ENCODE measurements around the gene MAN1A1.

The MAN1A1 gene

DNA sequence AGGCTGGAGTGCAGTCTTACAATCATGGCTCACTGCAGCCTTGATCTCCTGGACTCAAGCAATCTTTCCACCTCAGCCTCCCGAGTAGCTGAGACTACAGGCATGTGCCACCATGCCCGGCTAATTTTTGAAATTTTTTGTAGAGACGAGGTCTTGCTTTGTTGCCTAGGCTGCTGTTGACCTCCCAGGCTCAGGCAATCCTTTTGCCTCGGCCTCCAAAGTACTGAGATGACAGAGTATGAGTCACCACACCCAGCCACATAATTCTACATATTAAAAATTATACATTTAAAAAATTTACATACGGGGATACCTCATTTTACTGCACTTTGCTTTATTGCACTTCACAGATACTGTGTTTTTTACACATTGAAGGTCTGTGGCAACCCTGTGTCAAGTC is 115.1 kb downstream of the MAN1A1 start:
- no peak for DNase-seq (ENCODE audit: low read depth in 2 of 2)

DNA sequence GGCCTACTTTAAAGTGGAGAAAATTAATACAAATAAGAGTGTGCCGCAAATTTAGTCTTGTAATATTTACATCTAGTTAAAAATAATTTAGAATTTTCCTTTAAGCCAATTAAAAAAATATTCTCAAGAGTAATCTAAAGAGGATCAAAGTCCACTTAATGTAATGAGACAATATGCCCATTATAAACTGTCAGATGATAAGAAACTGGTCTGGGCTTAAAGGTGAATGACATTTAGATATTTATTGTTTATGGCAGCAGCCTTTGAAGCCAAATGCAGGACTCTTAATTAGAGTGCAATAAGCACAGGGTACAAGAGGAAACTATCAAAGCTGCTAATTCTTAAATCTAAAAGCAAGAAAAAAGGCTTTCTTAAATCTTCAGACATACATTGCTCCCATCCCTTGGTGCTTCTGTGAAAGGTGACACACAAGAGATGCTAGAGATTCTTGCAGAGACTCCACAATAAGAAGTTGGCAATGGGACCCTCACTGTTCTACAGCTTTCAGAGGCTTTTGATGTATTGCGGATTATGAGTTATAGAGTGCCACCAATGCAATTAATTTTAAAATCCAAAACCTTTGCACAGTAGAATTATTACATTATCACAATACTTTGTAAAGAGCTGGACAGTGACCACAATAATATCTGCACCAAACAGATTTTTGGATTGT is 116.1 kb downstream of the MAN1A1 start:
- no peak for DNase-seq (ENCODE audit: low read depth in 2 of 2)

DNA sequence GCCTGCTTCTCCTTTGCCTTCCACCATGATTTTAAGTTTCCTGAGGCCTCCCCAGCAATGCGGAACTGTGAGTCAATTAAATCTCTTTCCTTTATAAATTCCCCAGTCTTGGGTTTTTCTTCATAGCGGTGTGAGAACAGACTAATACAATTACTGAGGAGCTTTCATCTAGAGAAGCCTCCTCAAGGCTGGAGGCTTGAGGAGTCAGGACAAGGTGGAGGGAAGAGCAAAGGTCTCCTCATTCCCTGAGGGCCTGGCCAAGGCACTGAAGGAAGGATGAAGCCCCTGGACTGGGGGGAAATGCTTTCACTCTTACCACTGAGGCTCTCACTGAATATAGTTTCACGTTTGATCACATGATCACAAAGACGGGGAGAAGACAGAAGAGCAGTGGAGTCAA is 118.2 kb downstream of the MAN1A1 start:
- DNase-seq (ENCODE audit: low read depth in 2 of 2), result no peak

DNA sequence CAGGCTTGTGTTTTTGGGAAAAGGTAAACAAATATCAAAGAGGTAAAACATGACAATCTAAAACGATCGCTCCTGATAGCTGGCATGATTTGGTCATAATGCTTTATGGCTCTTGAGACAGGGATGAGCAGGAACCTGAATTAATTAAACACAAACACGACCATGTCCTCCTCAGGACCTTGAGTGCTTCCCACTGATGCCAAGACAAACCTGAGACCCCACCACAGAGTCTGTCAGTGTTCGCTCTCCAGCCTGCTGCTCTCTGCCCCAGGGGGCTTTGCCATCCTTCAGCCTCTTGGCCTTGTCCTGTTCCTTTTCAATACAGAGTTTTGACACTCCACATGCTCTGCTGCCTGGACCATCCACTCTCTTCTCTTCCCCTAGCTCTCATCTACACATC is 119.4 kb downstream of the MAN1A1 start:
- no peak for DNase-seq (ENCODE audit: low read depth in 2 of 2)

DNA sequence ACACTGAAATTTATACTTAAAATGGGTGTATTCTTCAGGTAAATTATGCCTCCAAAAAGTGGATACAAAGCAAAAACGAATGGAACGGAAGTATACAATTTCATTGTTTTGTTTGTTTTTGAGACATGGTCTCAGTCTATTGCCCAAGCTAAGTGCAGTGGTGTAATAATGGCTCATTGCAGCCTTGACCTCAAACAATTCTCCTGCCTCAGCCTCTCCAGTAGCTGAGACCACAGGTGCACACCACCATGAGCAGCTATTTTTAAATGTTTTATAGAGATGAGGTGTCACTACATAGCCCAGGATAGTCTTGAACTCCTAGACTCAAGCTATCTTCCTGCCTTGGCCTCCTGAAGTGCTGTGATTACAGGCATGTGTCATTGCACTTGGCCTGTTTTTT is 122.2 kb downstream of the MAN1A1 start:
- no peak for DNase-seq (ENCODE audit: low read depth in 2 of 2)

DNA sequence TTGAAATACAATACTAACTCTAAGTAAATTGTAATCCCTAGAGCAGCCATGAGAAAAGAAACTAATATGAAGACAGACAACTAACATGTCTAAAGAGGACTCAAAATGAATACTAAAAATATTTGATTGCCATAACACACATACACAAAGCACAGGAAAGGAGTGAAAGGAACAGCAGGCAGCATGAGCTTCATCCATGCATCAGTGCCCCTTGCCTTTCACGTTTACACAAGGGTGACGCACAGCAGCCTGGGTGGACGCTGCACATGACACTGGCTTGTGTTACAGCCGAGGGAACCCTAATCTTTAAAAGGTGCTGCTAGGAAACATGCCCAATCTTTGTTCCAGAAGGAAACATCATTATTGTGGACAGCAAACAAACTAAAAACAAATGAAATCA is 123.5 kb downstream of the MAN1A1 start:
- no peak for DNase-seq (ENCODE audit: low read depth in 2 of 2)

DNA sequence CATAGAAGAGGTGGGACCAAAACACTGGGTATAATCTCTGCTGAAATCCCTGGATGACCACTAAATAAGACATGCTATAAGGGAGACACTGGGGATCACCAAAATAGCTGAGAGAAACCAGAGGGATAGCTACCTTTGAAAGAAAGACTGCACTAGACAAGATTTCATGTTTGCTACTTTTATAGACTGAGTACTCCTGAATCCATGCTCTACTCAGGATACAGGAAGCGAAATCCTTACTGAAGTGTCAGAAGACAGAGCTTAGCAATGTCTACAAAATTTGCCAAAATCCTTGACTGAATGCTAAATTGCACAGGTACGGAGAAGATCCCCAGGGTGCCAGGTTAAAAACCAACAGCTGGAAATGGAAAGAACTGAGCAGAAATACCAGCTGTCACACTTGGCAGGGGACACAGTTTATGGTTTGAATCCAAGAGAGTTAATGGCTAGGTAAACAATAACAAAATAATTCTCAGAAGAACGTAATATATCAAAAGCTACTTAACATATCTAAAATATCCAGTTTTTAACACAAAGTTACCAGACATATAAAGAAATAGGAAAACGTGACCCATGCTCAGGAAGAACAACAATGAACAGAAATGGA is 125.4 kb downstream of the MAN1A1 start:
- DNase-seq (ENCODE audit: low read depth in 2 of 2), result no peak

DNA sequence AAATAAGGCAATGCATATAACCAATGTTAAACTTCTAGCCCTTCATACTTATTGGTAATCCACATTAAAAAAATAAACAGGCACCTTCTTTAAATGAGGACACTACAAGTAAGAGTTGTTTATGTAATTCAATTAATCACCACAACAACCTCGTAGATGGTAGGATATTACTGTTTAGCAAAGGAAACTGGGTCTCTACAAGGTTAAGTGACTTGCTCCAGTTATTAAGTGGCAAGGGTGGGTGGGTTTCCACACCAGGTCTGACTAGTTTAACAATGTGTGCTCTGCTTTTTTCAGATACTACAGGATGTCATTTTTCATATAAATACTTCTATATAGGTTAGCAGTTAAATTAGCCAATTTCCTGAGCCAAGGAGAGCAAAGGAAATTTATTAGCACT is 129.1 kb downstream of the MAN1A1 start:
- no peak for DNase-seq (ENCODE audit: low read depth in 2 of 2)

DNA sequence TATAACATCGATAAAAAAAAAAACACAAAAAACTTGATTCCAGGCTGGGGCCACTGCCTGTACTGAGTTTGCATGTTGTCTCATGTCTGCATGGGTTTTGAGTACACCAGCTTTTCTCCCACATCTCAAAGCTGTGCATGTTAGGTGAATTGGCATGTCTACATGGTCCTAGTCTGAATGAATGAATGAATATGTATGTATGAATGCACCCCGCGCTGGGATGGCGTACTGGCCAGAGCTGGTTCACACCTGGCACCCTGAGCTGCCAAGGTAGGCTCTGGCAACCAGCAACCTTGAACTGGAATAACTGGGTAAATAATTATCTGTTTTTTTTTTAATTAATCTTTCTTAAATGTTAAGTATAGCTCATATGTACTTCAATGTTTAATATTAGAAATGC is 131.0 kb downstream of the MAN1A1 start:
- no peak for DNase-seq (ENCODE audit: low read depth in 2 of 2)

DNA sequence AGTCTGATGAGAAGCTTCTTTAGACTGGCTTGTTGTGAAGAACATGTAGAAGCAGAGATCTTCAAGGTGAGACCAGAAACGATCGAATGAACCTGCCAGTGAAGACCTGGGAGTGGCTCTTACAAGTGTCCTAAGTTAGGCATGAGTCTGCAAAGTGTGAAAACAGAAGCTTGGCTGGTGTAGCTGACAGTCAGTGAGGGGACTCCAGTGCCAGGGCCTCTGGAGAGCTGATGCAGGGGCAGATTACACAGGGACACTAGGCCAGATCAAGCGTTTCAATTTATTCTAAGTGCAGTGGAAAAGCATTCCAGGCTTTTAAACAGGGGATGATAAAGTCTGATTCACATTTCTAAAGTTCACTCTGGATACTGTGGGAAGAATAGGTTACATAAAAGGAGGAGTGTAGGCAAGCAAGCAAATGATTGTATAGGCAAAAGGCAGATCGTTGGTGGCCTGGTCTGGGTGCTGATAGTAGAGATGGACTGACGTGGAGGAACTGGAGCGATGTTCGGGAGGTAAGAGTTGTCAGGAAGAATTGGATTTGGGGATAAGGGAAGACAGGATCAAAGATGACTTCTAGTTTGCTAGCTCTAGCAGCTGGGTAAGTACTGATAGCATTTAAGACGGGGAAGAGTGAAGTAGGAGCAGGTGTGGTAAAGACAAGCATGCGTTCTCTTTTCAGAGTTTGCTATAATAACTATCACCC is 133.5 kb downstream of the MAN1A1 start:
- DNase-seq (ENCODE audit: low read depth in 2 of 2), result no peak

DNA sequence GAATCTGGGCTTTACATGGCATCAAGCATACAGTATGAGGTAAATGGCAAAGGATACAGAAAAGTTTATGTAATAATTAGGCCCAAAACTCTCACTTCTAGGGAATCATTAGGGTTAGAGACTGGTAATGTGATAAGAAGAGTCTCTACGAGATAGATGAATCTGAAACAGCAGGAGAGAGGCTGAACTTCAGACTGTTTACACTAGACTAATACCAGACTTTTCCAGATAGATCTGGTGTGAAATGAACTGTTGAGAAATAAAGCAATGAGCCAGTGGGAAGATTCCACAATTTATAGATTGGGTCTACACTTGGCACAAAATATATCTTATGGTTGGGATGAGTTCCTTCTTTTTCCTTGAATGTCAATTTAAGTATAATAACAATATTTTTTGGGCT is 134.3 kb downstream of the MAN1A1 start:
- no peak for DNase-seq (ENCODE audit: low read depth in 2 of 2)

DNA sequence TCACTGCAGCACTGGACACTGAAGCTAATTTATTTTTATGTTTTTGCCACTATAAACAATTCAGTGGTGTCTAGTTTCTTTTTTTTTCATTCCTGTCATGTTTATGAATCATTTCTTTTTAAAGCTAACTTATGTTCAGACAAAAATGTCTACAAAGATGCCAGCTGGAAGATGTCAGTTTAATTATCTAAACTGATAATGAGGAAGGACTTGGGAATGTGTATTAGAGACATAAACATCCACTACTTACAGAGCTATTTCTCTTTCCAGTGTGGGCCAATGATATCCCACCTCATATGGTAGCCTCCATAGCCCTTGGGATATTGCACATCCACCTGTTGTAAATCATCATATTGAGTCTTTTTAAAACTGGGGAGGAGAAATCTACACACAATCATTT is 139.0 kb downstream of the MAN1A1 start:
- no peak for DNase-seq (ENCODE audit: low read depth in 2 of 2)

DNA sequence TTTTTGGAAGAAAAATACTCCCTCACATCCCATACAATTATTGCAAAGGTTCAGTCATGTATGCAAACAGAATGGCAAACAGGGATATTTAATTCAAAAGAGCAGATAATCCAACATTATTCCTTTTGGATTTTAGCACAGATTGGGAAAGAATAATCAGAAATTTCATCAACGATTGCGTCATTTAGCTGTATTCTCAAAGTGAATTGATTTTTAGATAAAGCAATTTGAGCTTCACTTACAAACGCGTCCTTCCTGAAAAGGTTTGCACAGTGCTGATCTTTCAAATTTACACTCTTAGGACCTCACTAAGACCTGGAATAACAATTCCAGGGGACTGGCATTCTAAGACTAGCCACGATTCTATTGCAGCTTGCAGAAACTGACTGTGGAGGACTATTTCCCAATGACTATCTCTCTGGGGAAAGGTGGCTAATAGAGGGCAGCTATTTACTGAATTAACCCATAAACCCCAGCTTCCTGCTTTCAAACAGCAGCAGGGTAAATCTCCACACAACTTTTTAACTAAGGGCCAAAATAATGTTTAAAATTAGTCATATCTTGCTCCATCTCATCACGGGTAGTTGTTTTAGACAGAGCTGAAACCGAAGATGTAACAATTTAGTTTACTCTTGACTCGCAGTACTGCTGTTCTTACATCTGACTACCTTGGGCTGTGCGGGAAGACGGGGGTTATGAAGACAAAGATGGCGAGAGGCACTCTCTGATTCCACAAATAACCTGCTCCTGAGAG is 139.9 kb downstream of the MAN1A1 start:
- no peak for DNase-seq (ENCODE audit: low read depth in 2 of 2)

DNA sequence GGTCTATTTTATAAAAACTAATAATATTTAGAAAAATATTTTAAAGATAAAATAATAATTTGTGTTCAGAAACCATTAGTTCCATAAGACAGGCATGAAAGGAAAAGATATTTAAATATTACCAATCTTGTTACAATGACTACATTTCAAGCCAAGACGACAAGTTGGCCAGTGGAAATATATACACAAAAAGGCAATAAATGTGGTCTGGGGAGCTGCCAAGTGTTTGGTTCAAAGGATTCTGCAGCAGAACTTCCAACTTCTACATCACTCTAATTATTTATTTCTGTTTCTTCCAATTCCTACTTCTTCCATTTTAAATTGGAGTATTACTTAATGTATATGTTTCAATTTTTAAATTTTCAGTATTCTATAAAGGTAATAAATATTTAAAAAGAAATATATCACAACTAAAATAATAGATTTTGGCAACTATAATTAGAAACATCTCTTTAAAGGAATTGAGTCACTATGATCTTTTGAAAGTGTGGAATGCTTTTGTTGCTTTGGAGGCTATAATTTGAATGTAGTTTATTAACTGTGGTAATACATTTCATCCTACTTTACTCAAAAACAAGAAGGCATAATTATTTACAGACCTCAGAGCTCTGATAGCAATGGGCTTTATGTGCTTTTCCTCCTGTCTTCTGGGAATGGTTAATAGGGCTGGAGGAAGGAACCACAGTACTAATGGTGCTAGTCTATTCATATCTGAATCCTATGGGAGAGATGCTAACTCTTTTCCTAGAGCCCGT is 141.4 kb downstream of the MAN1A1 start:
- DNase-seq (ENCODE audit: low read depth in 2 of 2), result no peak

DNA sequence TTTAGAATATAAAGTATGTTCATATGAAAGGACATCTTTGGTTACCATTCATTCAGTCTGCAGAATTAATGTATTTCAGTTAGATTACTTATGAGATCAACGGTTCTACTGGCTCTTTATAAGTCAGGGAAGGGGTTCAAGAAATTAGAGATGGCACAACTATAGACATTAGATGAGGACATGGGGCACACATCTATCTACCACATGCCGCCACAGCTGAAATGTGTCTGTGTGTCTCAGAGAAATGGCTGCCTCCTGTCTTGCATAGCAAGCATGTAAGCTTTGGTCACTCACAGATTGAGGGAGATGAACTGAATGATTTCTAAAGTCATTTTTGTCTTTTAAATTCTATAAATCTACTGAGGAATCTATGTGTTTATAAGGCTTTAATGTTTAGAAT is 142.2 kb downstream of the MAN1A1 start:
- no peak for DNase-seq (ENCODE audit: low read depth in 2 of 2)

DNA sequence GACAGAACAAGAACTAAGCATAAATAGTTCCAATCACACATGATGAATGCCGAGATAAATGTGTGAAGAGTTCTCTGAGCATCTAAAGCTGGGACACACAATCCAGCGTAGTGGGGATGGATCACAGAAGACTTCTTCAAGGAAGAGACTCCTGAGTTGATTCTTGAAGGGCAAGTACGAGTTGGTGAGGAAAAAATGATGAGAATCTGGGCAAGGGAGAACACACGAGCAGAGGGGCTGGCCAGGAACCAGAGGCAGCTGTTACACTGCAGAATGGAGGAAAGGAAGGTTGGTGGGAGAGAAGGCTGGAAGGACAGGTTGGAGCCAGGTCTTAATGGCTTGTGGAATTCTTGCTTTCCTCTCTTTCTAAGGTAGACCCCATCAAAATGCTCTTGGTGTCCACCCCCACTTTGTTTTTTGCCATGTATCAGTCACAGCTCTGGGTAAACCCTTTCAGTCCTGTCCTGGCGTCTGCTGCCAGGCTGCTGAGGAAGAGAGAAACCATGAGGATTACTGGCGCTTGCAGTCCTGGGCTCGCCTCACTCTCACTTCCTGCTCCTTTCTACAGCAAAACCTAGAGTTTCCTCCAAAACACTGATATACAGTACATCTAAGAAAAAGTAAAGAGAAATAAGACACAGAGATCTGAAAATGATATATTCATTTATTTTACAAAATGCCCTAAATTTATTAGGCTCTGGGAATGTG is 143.5 kb downstream of the MAN1A1 start:
- DNase-seq (ENCODE audit: low read depth in 2 of 2), result no peak

DNA sequence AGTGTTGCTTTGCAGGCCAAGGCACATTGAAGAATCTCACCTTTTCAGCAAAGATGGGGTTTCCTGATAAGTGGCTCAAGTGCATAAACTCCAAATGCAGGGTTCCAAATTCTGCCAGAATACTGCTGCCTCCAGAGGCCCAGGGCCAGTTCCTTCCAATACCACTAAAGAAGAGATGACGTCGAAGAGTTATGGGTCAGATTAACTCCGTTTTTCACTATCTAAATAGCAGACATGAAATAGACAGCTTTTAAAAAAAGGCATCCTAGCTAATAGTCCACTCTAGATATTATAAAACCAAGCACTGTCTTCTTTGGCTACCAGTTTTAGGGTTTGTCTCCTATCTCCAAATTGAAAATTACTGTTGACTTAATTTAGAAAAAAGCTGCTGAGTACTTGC is 144.8 kb downstream of the MAN1A1 start:
- no peak for DNase-seq (ENCODE audit: low read depth in 2 of 2)

DNA sequence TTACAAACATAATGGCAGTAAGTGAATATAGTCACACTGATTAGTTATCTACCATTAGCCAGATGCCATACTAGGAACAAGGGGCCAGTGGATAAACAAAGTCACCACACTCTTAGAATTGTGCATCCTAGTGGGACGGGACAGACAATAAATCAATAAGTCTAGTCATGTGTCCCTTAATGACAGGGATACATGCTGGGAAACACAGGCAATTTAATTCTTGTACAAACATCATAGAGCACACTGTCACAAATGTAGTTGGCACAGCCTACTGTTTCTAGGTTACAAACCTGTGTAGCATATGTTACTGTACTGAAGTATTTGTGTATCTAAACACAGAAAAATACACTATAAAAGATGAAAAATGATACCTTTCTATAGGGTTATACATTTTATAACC is 148.1 kb downstream of the MAN1A1 start:
- no peak for DNase-seq (ENCODE audit: low read depth in 2 of 2)

DNA sequence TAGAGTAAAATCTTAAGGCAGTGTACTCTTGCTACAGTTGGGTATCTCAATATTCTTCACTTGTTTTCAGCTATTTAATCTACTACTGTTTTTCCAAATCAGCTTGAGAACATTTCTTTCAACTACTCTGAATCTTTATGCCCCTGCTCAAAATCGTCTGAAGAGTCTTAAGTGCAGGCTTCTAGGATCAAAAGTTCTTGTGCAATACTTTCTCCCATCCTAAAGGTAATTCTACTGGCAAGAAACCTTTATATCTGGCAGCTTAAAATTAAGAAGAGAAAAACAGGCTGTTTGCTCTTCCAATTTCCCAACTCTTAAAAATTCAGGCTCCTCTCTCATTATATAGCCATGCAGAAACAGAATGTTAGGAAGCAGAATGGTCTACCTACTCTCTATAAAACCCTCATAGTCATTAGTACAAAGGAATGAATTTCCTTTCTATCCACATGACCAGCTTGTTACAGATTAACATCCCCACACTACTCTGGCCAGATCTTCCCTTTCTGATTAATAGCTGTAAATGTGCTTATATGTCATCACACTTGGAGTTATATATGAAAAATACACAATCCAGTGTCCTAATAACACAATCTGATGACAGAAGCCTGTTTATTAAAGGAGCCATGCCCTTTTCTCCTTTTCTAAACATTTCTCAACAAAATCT is 148.9 kb downstream of the MAN1A1 start:
- DNase-seq (ENCODE audit: low read depth in 2 of 2), result no peak

DNA sequence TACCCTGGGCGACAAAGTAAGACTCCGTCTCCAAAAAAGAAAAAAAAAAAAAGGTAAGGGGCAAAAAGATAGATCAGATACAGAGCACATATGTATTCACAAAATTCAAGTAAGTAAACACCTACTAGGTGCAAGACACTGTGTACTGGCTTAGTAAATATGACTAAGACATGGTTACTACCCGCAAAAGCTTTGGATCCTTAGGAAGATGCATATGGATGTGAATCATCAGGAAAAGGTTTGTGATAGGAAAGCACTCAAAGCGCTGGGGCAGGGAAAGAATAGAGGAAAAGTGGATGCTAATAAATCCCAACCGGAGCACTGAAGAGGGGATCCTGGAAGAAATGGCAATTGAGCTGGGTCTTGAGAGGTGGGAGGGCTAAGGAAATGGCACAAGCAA is 152.3 kb downstream of the MAN1A1 start:
- no peak for DNase-seq (ENCODE audit: low read depth in 2 of 2)

DNA sequence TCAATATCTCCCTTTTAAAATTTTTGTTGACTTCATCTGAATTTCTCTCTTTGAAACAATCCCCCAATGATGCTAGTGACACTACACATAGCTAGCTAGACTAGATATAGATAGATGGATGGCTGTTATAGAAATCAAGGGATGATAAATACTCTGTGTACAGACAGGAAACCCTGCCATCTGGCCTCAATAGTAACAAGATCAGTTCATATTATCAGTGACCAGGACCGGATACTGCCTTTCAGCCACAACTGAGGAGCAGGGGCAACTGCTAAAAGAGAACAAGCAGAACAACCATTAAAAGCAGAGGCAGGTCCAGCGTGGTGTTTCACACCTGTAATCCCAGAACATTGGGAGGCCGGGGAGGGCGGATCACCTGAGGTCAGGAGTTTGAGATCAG is 152.8 kb downstream of the MAN1A1 start:
- no peak for DNase-seq (ENCODE audit: low read depth in 2 of 2)
